HG03066 (cell line): ENCODE data around the gene WDR4.
"Not testable (repeated sequence)": the region's sequence is repeated elsewhere in the genome, so short reads cannot be mapped to it uniquely, and the experiment has no call there.

Source experiments
- ATAC-seq: cut with Tn5 transposase; IDR thresholded peaks from one replicate; pipeline ENCODE4 v1.9.1; 2021; ENCODE audit warnings: low read depth; ENCODE audit not compliant: unreplicated experiment

WDR4 gene

DNA sequence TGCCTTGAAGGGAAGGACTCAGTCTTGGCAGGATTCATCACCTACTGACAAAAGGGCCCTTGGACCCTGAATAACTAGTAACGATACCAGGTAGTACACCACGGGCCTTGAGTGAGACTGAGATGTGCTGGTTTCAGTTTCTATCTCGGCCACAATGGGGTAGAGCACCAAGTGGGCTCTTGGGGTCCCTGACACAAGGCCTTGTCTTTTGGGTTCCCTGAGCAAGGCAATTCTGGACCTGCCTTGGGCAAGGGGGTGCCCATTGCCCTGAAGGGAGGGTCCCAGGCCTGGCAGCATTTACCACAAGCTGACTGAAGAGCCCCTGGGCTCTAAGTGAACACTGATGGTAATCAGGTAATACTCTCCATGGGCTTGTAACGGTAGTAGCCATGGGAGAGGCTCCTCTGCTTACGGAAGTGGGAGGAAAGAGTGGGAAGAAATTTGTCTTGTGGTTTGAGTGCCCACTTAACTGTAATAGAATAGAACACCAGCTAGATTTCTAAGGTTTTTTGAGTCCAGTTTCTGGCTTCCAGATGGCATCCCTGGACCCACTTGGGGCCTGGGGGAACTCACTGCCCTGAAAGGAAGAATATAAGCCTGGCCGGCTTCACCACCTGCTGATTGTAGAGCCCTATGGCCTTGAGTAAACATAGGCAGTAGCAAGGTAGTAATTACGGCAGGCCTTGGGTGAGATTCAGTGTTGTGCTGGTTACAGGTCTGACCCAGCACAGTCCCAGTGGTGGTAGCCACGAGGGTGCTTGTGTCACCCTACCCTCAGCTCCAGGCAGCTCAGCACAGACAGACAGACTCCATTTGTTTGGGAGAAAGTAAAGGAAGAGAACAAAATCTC lies 58.5 kb downstream of the WDR4 start:
- no peak for ATAC-seq

GRCh38 chr21:42819861-42820615 lies 59.3 kb downstream of the WDR4 start:
- no peak for ATAC-seq

DNA sequence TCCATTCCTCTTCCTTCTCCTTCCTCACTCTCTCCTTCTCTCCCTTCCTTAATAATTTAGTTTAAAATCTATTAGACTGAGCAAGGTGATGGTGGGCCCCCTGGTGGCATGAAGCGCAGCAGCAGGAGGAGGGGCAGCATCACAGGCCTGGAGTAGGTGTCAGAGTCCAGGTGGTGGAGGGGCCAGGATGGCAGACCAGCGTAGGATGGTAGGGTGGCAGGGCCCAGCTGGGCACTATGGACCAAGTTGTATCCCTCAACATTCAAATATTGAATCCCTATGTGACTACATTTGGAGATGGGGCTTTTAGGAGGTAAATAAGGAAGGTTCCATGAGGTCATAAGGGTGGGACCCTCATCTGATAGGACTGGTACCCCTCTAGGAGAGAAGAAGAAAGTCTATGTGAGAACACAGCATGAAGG lies 61.0 kb downstream of the WDR4 start:
- ATAC-seq: no peak

DNA sequence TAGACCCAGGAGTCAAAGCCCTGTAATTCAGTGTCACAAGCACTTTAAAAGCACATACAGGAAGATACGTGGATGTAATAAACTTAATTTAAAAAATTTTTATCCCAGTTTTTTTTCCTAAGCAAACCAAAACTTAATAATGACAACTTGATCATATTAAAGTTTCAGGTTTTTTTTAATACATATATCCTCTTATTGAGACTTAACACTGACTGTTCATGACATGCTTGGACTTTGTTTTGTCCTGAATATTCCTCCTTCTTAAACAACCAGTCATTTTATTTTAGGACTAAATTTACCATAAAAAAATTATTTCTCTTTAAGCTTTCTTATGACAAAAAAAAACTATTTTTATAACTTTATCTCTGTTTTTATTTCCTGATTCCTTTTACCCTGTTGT lies 64.1 kb downstream of the WDR4 start:
- no peak for ATAC-seq

DNA sequence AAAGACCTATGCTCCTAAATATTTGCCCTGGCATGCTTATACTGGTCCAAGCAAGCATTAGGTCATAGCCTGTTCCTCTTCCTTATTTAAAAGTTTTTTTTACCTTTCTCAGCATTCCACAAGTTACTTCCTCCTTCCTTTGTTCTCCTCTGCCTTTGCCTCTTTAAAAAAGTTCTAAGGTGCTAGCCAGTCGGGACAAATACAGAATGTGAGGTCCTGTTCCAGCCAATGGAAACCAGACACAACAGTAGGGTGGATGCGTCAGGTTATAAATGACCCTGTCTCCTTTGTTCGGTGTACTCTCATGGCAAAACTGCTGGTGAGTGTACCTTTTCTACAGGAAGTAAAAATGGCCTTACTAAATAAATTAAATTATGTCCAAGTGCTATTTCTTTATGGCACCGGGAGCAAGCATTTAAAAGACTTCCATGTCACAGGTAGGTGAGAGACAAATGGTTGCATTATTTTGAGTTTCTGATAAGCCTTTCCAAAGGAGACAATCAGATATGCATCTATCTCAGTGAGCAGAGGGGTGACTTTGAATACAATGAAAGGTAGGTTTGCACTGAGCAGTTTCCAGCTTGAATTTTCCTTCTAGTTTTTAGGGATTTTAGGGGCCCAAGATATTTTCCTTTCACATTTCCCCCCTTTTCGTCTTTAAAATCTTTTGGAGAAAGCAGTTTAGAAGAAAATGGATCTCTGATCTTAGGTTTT lies 66.7 kb downstream of the WDR4 start:
- ATAC-seq: not testable (repeated sequence)

GRCh38 chr21:42811960-42812359 lies 67.4 kb downstream of the WDR4 start:
- no peak for ATAC-seq

GRCh38 chr21:42809577-42810475 lies 69.5 kb downstream of the WDR4 start:
- no peak for ATAC-seq

- no peak for ATAC-seq
Measured at GRCh38 chr21:42809171-42809570, 70.2 kb downstream of the WDR4 start.

DNA sequence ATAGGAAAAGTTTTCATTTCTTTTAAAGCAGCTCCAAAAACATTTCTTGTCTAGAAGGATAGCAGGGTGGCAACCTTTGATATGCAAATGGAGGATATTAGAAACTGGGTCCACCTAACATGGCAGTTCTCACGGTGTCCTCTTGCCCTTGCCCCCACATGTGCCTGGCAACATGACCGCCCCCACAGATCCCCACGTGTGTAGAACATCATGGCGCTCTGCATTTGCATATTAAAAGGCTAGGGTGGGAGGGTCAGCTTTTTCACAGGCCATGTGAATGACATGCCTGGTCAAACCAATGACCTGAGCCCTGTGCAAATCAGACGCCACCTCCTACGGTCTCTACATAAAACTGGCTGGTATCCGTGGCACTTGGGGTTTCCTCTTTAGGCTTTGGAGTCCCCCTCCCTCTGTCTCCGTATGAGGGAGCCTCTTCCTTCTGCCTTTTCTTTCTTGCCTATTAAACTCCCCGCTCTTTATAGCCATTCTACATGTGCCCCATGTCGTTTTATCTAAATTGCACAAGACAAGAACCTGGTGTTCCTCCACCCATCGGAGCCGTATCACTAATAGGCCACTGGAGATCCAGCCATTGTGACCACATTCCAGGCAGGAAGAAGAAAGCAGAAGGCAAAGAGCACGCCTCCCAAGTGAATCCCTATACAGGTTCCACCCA lies 71.3 kb downstream of the WDR4 start:
- ATAC-seq: no peak

GRCh38 chr21:42807293-42807895 lies 71.9 kb downstream of the WDR4 start:
- ATAC-seq: not testable (repeated sequence)

DNA sequence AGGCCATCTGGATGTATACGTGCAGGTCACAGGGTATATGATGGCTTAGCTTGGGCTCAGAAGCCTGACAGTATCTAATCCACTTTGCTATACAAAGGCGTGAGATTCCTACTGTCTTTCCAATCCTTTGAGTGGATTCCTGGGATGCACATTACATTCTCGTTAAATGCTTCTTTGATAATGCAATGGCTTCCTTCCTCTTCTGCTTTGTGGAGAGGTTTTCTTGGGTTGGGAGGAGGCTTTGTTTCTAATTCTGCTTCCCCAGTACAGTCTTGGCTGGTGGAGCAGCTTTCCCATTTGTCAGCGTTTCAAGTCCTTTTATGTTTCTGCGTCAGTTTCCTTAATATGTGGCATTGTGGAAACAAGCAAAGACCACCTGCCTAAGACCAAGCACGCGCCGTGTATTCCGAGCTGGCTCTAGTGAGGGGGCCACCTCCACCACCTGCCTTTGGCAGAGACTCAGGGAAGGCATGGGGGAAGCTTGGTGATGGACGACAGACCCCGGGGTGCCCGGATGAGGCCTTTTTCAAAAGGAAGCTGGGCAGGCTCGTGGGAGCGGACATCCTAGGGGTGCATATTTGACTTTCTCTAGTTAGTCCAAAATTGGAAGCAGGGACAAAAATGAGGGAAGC lies 72.7 kb downstream of the WDR4 start:
- no peak for ATAC-seq

DNA sequence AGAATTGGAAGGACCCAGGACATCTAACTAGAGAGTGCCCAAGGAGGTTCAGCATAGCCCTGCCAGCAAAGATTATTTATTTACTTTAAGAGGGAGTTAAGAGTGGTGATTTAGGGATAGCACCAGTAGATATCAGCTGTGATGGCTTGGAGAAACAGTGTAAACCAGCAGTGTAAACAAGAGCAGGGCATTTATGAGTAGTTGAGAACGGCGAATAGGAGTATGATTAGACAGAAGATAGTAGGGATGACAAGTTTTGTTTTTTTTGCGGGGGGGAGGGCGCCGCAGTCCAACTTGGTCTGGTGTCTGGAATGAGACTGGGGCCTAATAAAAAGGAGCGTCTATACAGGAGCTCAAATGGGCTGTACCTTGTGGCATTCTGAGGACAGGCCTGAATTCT lies 77.7 kb downstream of the WDR4 start:
- ATAC-seq: not testable (repeated sequence)

GRCh38 chr21:42799948-42800347 lies 79.4 kb downstream of the WDR4 start:
- no peak for ATAC-seq

DNA sequence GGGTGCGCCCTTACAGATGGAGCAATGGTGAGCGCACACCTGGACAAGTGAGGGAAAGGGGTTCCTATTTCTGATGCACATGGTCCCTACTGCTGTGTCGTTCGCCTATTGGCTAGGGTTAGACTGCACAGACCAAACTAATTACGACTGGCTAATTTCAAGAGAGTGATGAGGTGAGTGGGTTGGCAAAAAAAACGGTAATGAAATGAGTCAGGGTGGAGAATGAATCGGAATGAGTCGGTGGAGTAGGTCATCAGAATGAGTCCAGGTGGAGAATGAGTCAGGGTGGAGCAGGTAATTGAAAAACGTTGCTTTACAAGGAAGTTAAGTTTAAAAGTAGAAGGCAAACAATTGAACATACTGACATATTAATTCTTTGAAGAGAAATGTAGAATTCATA lies 79.8 kb downstream of the WDR4 start:
- no peak for ATAC-seq
